ENCODE results near the gene MLST8.

DNA sequence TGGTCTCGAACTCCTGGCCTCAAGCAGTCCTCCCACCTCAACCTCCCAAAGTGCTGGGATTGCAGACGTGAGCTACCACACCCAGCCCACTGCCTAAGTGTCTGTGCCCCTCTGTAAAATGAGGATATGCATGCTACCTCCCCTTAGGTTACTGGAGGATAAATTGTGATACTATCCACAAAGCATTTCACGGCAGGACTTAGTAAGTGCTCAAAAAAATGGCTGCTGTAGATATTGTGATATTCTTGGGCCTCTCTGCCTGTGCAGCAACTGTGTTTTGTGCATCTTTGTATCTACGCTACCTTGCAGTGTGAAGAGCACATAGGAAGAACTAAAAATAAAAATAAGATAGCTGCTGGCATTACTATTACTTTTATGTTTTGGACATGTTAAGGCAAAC is 7.0 kb upstream of the MLST8 start:
- no peak for TF ChIP-seq EP300 (IDR thresholded peaks at IDR 0.05; ENCODE audit: borderline replicate concordance in 1 of 2, low read depth in 2 of 2, low read length in 2 of 2)
- TF ChIP-seq POLR2A (IDR thresholded peaks at IDR 0.05; ENCODE audit: control extremely low read depth in 1 of 2, low read depth in 2 of 2, low read length in 2 of 2): no peak
- TF ChIP-seq TBP (IDR thresholded peaks at IDR 0.05; ENCODE audit: low read depth, low read length): no peak
- TF ChIP-seq, protein P1, sequence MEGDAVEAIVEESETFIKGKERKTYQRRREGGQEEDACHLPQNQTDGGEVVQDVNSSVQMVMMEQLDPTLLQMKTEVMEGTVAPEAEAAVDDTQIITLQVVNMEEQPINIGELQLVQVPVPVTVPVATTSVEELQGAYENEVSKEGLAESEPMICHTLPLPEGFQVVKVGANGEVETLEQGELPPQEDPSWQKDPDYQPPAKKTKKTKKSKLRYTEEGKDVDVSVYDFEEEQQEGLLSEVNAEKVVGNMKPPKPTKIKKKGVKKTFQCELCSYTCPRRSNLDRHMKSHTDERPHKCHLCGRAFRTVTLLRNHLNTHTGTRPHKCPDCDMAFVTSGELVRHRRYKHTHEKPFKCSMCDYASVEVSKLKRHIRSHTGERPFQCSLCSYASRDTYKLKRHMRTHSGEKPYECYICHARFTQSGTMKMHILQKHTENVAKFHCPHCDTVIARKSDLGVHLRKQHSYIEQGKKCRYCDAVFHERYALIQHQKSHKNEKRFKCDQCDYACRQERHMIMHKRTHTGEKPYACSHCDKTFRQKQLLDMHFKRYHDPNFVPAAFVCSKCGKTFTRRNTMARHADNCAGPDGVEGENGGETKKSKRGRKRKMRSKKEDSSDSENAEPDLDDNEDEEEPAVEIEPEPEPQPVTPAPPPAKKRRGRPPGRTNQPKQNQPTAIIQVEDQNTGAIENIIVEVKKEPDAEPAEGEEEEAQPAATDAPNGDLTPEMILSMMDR (IDR thresholded peaks at IDR 0.05; ENCODE audit: control extremely low read depth in 1 of 3, insufficient read depth in 1 of 3, low read depth in 1 of 3, low read length in 3 of 3): no peak
- TF ChIP-seq TCF12 (IDR thresholded peaks at IDR 0.05; ENCODE audit: low read depth, low read length): no peak
- no peak for TF ChIP-seq EZH2 (IDR thresholded peaks at IDR 0.05; ENCODE audit: low read depth, low read length, severe bottlenecking)
- no peak for TF ChIP-seq POLR2AphosphoS5 (IDR thresholded peaks at IDR 0.05; ENCODE audit: low read depth, low read length)
- no peak for TF ChIP-seq BRCA1 (IDR thresholded peaks at IDR 0.05; ENCODE audit: low read depth, low read length)
- TF ChIP-seq CBX8 (IDR thresholded peaks at IDR 0.05; ENCODE audit: borderline replicate concordance, low read depth, low read length): no peak
- TF ChIP-seq, protein P2, sequence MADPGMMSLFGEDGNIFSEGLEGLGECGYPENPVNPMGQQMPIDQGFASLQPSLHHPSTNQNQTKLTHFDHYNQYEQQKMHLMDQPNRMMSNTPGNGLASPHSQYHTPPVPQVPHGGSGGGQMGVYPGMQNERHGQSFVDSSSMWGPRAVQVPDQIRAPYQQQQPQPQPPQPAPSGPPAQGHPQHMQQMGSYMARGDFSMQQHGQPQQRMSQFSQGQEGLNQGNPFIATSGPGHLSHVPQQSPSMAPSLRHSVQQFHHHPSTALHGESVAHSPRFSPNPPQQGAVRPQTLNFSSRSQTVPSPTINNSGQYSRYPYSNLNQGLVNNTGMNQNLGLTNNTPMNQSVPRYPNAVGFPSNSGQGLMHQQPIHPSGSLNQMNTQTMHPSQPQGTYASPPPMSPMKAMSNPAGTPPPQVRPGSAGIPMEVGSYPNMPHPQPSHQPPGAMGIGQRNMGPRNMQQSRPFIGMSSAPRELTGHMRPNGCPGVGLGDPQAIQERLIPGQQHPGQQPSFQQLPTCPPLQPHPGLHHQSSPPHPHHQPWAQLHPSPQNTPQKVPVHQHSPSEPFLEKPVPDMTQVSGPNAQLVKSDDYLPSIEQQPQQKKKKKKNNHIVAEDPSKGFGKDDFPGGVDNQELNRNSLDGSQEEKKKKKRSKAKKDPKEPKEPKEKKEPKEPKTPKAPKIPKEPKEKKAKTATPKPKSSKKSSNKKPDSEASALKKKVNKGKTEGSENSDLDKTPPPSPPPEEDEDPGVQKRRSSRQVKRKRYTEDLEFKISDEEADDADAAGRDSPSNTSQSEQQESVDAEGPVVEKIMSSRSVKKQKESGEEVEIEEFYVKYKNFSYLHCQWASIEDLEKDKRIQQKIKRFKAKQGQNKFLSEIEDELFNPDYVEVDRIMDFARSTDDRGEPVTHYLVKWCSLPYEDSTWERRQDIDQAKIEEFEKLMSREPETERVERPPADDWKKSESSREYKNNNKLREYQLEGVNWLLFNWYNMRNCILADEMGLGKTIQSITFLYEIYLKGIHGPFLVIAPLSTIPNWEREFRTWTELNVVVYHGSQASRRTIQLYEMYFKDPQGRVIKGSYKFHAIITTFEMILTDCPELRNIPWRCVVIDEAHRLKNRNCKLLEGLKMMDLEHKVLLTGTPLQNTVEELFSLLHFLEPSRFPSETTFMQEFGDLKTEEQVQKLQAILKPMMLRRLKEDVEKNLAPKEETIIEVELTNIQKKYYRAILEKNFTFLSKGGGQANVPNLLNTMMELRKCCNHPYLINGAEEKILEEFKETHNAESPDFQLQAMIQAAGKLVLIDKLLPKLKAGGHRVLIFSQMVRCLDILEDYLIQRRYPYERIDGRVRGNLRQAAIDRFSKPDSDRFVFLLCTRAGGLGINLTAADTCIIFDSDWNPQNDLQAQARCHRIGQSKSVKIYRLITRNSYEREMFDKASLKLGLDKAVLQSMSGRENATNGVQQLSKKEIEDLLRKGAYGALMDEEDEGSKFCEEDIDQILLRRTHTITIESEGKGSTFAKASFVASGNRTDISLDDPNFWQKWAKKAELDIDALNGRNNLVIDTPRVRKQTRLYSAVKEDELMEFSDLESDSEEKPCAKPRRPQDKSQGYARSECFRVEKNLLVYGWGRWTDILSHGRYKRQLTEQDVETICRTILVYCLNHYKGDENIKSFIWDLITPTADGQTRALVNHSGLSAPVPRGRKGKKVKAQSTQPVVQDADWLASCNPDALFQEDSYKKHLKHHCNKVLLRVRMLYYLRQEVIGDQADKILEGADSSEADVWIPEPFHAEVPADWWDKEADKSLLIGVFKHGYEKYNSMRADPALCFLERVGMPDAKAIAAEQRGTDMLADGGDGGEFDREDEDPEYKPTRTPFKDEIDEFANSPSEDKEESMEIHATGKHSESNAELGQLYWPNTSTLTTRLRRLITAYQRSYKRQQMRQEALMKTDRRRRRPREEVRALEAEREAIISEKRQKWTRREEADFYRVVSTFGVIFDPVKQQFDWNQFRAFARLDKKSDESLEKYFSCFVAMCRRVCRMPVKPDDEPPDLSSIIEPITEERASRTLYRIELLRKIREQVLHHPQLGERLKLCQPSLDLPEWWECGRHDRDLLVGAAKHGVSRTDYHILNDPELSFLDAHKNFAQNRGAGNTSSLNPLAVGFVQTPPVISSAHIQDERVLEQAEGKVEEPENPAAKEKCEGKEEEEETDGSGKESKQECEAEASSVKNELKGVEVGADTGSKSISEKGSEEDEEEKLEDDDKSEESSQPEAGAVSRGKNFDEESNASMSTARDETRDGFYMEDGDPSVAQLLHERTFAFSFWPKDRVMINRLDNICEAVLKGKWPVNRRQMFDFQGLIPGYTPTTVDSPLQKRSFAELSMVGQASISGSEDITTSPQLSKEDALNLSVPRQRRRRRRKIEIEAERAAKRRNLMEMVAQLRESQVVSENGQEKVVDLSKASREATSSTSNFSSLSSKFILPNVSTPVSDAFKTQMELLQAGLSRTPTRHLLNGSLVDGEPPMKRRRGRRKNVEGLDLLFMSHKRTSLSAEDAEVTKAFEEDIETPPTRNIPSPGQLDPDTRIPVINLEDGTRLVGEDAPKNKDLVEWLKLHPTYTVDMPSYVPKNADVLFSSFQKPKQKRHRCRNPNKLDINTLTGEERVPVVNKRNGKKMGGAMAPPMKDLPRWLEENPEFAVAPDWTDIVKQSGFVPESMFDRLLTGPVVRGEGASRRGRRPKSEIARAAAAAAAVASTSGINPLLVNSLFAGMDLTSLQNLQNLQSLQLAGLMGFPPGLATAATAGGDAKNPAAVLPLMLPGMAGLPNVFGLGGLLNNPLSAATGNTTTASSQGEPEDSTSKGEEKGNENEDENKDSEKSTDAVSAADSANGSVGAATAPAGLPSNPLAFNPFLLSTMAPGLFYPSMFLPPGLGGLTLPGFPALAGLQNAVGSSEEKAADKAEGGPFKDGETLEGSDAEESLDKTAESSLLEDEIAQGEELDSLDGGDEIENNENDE (IDR thresholded peaks at IDR 0.05; ENCODE audit: insufficient replicate concordance, low read length): no peak

Measured in H1 (cell line).